HepG2 (cell line): ENCODE data around the gene COMP. TPM values are rescaled to one million over a fixed set of nuclear protein-coding genes. Genes with fewer than 3 reads are reported as not detected.

Experiments used
- ETS1 ChIP-seq: sonication (generic); formaldehyde crosslinking; IDR thresholded peaks from 2 replicates; pipeline ENCODE4 v1.4.0; 2020; ENCODE audit warnings: missing genetic modification reagents
- FOXM1 ChIP-seq: sonication (generic); formaldehyde crosslinking; IDR thresholded peaks from 2 replicates; pipeline ENCODE4 v1.5.0; 2020; ENCODE audit warnings: missing genetic modification reagents
- FOXO4 ChIP-seq: sonication (generic); formaldehyde crosslinking; conservative IDR thresholded peaks from 2 replicates; pipeline ENCODE4 v1.8.1; 2023; ENCODE audit warnings: missing genetic modification reagents
- HDAC1 ChIP-seq: sonication (generic); formaldehyde crosslinking; IDR thresholded peaks from 2 replicates; pipeline ENCODE4 v1.5.1; 2020; ENCODE audit warnings: mild to moderate bottlenecking, missing genetic modification reagents
- IKZF4 ChIP-seq: sonication (generic); formaldehyde crosslinking; IDR thresholded peaks from 2 replicates; pipeline ENCODE4 v1.5.1; 2020; ENCODE audit warnings: borderline replicate concordance, mild to moderate bottlenecking, low read depth, missing genetic modification reagents; ENCODE audit errors: not compliant biosample characterization
- KIAA2018 ChIP-seq: sonication (generic); formaldehyde crosslinking; IDR thresholded peaks from 2 replicates; pipeline ENCODE4 v1.5.0; 2020; ENCODE audit warnings: mild to moderate bottlenecking, missing genetic modification reagents, borderline replicate concordance
- PRPF4 ChIP-seq: fragments of 200-400 bp; formaldehyde crosslinking; IDR thresholded peaks from 2 replicates; pipeline ENCODE4 v1.6.1; 2016; ENCODE audit warnings: low read length, low read depth; ENCODE audit not compliant: poor library complexity, severe bottlenecking
- SYNCRIP ChIP-seq: fragments of 200-400 bp; formaldehyde crosslinking; IDR thresholded peaks from 2 replicates; pipeline ENCODE4 v1.6.1; 2018; ENCODE audit warnings: mild to moderate bottlenecking, low read depth, low read length; ENCODE audit not compliant: insufficient read depth
- THAP7 ChIP-seq: sonication (generic); formaldehyde crosslinking; IDR thresholded peaks from 2 replicates; pipeline ENCODE4 v1.8.1; 2023; ENCODE audit warnings: mild to moderate bottlenecking, missing genetic modification reagents
- TOE1 ChIP-seq: sonication (generic); formaldehyde crosslinking; IDR thresholded peaks from 2 replicates; pipeline ENCODE4 v1.4.0; 2020; ENCODE audit warnings: mild to moderate bottlenecking, missing genetic modification reagents
- ZGPAT ChIP-seq: IDR thresholded peaks from 2 replicates; pipeline ENCODE4 v1.6.1; 2016; ENCODE audit warnings: mild to moderate bottlenecking
- ZNF567 ChIP-seq: sonication (generic); formaldehyde crosslinking; IDR thresholded peaks from 2 replicates; pipeline ENCODE4 v1.8.1; 2023; ENCODE audit warnings: mild to moderate bottlenecking, missing genetic modification reagents, borderline replicate concordance
- ZNF615 ChIP-seq: sonication (generic); formaldehyde crosslinking; IDR thresholded peaks from 2 replicates; pipeline ENCODE4 v1.5.0; 2020; ENCODE audit warnings: mild to moderate bottlenecking, missing genetic modification reagents, borderline replicate concordance
- ZNF7 ChIP-seq: IDR thresholded peaks from 2 replicates; pipeline ENCODE4 v1.6.1; 2016; ENCODE audit warnings: missing biosample characterization, missing genetic modification reagents
- polyA plus RNA-seq, 8 experiments: library from polyadenylated mRNA; depleted of rRNA in 3 of 8; stranded (reverse) in 7 of 8; unstranded in 1 of 8; fragments of >200 nt; fragmentation: Illumina TruSeq in 4 of 8; extraction: Trizol in 4 of 8; gene quantifications; 2 replicates each; pipeline versions ENCODE4 v1.2.1 to v1.2.3, GENCODE V29; 2011 to 2016; ENCODE audit warnings: low read depth in 4 of 8, missing spikeins in 1 of 8, mixed read lengths in 1 of 8; ENCODE audit not compliant: insufficient read depth in 1 of 8
- total RNA-seq, 5 experiments: library from RNA; depleted of rRNA; stranded (reverse); fragments of >200 nt; fragmentation: Illumina TruSeq; extraction: Trizol; gene quantifications; 2 replicates each; pipeline ENCODE4 v1.2.3, GENCODE V29; 2016; ENCODE audit warnings: low read depth in 1 of 5

COMP gene
- total and polyA plus RNA-seq, 2 of the 13 experiments (the other 11 are each of a cell fraction or from before 2014, with no cell fraction given), result 0.04 to 0.13 TPM

- TF ChIP-seq ZGPAT (CRISPR knock-in tag) (no peak), ETS1 (no peak), HDAC1 (CRISPR knock-in tag) (no peak; the same call in 1 of the 2 replicates), ZNF567 (CRISPR knock-in tag) (no peak), TOE1 (CRISPR knock-in tag) (no peak), KIAA2018 (CRISPR knock-in tag) (no peak), PRPF4 (no peak), FOXO4 (CRISPR knock-in tag) (no peak), SYNCRIP (no peak), FOXM1 (no peak), IKZF4 (CRISPR knock-in tag) (no peak), THAP7 (no peak), ZNF7 (CRISPR knock-in tag) (no peak), ZNF615 (CRISPR knock-in tag) (no peak)
Observed at GRCh38 chr19:18741124-18742121, 49.7 kb downstream of the COMP start (continued).
